K562 (cell line): ENCODE data around the gene UNC45A. TPM values are rescaled to one million over a fixed set of nuclear protein-coding genes. Genes with fewer than 3 reads are reported as not detected.

Experiments
- COPS2 ChIP-seq: fragments of 450-650 bp; conservative IDR thresholded peaks from 2 replicates; pipeline ENCODE4 v1.6.1; 2016; ENCODE audit warnings: mild to moderate bottlenecking, moderate library complexity
- E2F3 ChIP-seq: fragments of 250-450 bp; sonication (Bioruptor Pico); IDR thresholded peaks from 2 replicates; pipeline ENCODE4 v1.4.0; 2020; ENCODE audit warnings: mild to moderate bottlenecking
- ETV1 ChIP-seq: fragments of 450-650 bp; conservative IDR thresholded peaks from 2 replicates; pipeline ENCODE4 v1.6.1; 2016; ENCODE audit warnings: missing genetic modification characterization, control low read depth, low read depth, missing compliant biosample characterization
- FIP1L1 ChIP-seq: fragments of 200-400 bp; formaldehyde crosslinking; IDR thresholded peaks from 2 replicates; pipeline ENCODE4 v1.6.1; 2018; ENCODE audit warnings: mild to moderate bottlenecking, low read depth, low read length; ENCODE audit not compliant: poor library complexity, severe bottlenecking
- FOXJ2 ChIP-seq: fragments of 200-800 bp; sonication (Bioruptor generic); IDR thresholded peaks from 2 replicates; pipeline ENCODE4 v1.6.1; 2016; ENCODE audit warnings: missing genetic modification characterization, missing compliant biosample characterization
- FOXK1 ChIP-seq: sonication (generic); formaldehyde crosslinking; IDR thresholded peaks from 2 replicates; pipeline ENCODE4 v1.8.0; 2022; ENCODE audit warnings: missing genetic modification reagents, mild to moderate bottlenecking, borderline replicate concordance
- GTF3C2 ChIP-seq: IDR thresholded peaks from 3 replicates; pipeline ENCODE4 v1.6.1; 2011; ENCODE audit warnings: borderline replicate concordance, mild to moderate bottlenecking, moderate library complexity; ENCODE audit not compliant: insufficient read length; ENCODE audit errors: extremely low read depth
- MBD2 ChIP-seq: sonication (generic); IDR thresholded peaks from 2 replicates; pipeline ENCODE4 v1.6.1; 2016; ENCODE audit warnings: low read depth, borderline replicate concordance
- NR2F6 ChIP-seq: fragments of 450-650 bp; formaldehyde crosslinking; IDR thresholded peaks from 2 replicates; pipeline ENCODE4 v1.4.0; 2020; ENCODE audit warnings: mild to moderate bottlenecking
- SIRT6 ChIP-seq: IDR thresholded peaks from one replicate; pipeline ENCODE4 v1.6.1; 2012; ENCODE audit warnings: low read depth, mild to moderate bottlenecking, control low read depth, inconsistent platforms, low read length, moderate library complexity
- SMC3 ChIP-seq: conservative IDR thresholded peaks from 2 replicates; pipeline ENCODE4 v1.6.1; 2011; ENCODE audit warnings: low read depth, low read length, improper control_type of control experiment; ENCODE audit not compliant: insufficient read depth
- UBTF ChIP-seq, 2 experiments: IDR thresholded peaks; 2 replicates each; pipeline ENCODE4 v1.6.1; 2012; ENCODE audit warnings: improper control_type of control experiment in 2 of 2, low read depth in 2 of 2, low read length in 2 of 2, borderline replicate concordance in 1 of 2
- ZBTB8A ChIP-seq: fragments of 450-650 bp; IDR thresholded peaks from 2 replicates; pipeline ENCODE4 v1.6.1; 2018; ENCODE audit warnings: mild to moderate bottlenecking, moderate library complexity; ENCODE audit not compliant: partially characterized antibody
- ZNF184 ChIP-seq: sonication (generic); formaldehyde crosslinking; IDR thresholded peaks from 2 replicates; pipeline ENCODE4 v1.5.0; 2020; ENCODE audit warnings: missing genetic modification reagents
- ZNF197 ChIP-seq: fragments of 200-800 bp; sonication (Bioruptor generic); IDR thresholded peaks from 2 replicates; pipeline ENCODE4 v1.6.1; 2016; ENCODE audit warnings: low read depth, missing genetic modification characterization, missing compliant biosample characterization
- ZNF518B ChIP-seq: fragments of 250-450 bp; sonication (Bioruptor Pico); IDR thresholded peaks from 2 replicates; pipeline ENCODE4 v1.5.0; 2021; ENCODE audit warnings: mild to moderate bottlenecking, moderate library complexity
- ZNF551 ChIP-seq: fragments of 250-450 bp; sonication (Bioruptor Pico); IDR thresholded peaks from 2 replicates; pipeline ENCODE4 v1.5.0; 2021; ENCODE audit warnings: mild to moderate bottlenecking, moderate library complexity
- ZNF695 ChIP-seq: fragments of 450-650 bp; formaldehyde crosslinking; IDR thresholded peaks from 2 replicates; pipeline ENCODE4 v1.4.0; 2020; ENCODE audit warnings: mild to moderate bottlenecking, moderate library complexity
- polyA plus RNA-seq, 8 experiments: library from polyadenylated mRNA; depleted of rRNA in 4 of 8; stranded (reverse) in 5 of 8; unstranded in 3 of 8; fragments of >200 nt; fragmentation: Nextera tagmentation in 2 of 8; fragmentation: Illumina TruSeq in 1 of 8; extraction: Ambion mirVana in 2 of 8; extraction: Trizol in 1 of 8; gene quantifications; 2 replicates each; pipeline versions ENCODE4 v1.2.1 to v1.2.3, GENCODE V29; 2011 to 2014; ENCODE audit warnings: inconsistent platforms in 1 of 8, missing spikeins in 1 of 8
- total RNA-seq, 7 experiments: library from RNA; depleted of rRNA in 6 of 7; stranded (reverse); fragments of >200 nt in 6 of 7; fragmentation: Illumina TruSeq in 2 of 7; extraction: Trizol in 2 of 7; gene quantifications; 2 replicates each; pipeline versions ENCODE4 v1.2.1 to v1.2.3, GENCODE V29; 2011 to 2021; ENCODE audit warnings: low replicate concordance in 1 of 7

UNC45A gene
- total and polyA plus RNA-seq, 9 of the 15 experiments (the other 6 are each of a cell fraction or from before 2014, with no cell fraction given), result 22.4 to 79.3 (median 43.7) TPM

- TF ChIP-seq GTF3C2 (no peak), NR2F6 (no peak), MBD2 (no peak; the same call in 1 of the 2 replicates), ZNF695 (no peak), COPS2 (no peak), ZNF518B (CRISPR knock-in tag) (no peak), ZNF197 (CRISPR knock-in tag) (no peak), UBTF (IDR thresholded peaks at IDR 0.05; ENCODE audit: borderline replicate concordance in 1 of 2, low read depth in 2 of 2, low read length in 2 of 2) (peak; percentile 92 to 97), FOXK1 (no peak), FOXJ2 (0 out of 2 replicates have a peak, but pooled peaks have one; percentile 21), SIRT6 (no peak), ETV1 (tag) (peak; percentile 35), ZNF551 (no peak), FIP1L1 (peak; percentile 88), SMC3 (peak; percentile 65), ZBTB8A (no peak), E2F3 (peak; percentile 66; the same call in 1 of the 2 replicates), ZNF184 (CRISPR knock-in tag) (no peak)
These were observed 3.0 kb upstream of the UNC45A start, which contains the start of gene HDDC3 (continued) for GRCh38 chr15:90931828-90932659.
